GM19468 (cell line): ENCODE data around the gene RNU1-4.
"Not testable (repeated sequence)": the region's sequence is repeated elsewhere in the genome, so short reads cannot be mapped to it uniquely, and the experiment has no call there.

Experiments used
- ATAC-seq: cut with Tn5 transposase; IDR thresholded peaks from one replicate; pipeline ENCODE4 v1.9.1; 2021; ENCODE audit warnings: mild to moderate bottlenecking, moderate library complexity, moderate number of reproducible peaks; ENCODE audit not compliant: unreplicated experiment; ENCODE audit errors: extremely low read depth

The RNU1-4 gene

GRCh38 chr1:16725439-16726245 is 14.7 kb upstream of the RNU1-4 start:
- not testable (repeated sequence) for ATAC-seq

- ATAC-seq: no peak
Measured at GRCh38 chr1:16727190-16728111, 12.9 kb upstream of the RNU1-4 start.

- not testable (repeated sequence) for ATAC-seq
Measured at GRCh38 chr1:16728243-16728949, 11.9 kb upstream of the RNU1-4 start.

DNA sequence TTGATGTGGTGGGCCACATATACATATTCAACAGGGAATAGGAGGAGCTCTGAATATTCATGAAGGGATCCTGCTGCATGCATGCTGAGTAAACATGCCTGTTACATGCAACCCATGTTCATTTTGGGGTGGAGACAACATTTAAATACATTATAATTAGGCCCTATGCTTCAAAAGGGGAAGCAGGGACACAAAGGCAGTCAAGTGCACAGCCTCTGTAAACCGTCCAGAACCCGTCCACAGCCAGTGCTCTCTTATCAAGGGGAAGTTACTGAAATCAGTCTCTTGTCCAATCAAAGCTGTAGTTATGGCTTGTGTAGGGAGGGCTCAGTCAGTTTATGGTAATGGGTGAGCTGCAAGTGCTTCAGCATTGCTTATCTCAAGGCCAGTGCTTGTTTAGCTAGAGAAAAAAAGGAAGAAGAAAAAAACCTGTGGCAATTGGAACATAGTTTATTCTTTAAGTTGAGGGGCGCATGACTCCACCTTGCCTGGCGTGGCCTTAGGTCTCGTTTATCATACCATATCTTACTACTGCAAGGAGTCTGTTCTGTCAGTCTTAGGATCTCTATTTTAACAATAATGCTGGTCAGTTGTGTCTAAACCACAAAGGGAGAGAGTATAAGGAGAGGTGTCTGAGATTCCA is 7.9 kb upstream of the RNU1-4 start:
- not testable (repeated sequence) for ATAC-seq

GRCh38 chr1:16741230-16741629 is 914 bp downstream of the RNU1-4 start:
- ATAC-seq: not testable (repeated sequence)

DNA sequence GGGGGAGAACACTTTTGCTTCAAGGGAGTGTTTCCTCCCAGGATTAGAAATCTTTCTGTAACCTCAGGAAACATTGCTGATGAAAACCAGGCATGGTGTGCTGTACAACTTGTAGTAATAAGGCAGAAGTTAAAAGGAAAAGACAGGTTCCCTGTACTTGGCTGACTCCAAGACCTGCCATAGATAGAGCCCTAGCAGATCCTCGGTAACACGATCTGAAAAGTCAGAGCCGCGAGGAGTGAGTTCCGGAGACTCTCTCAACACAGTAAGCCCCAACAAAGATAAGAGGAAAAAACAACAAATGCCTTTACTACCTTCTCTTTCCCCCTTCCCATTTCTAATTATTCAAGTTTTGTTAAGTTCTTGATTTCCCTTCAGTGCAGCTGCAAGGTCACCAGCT is 7.3 kb downstream of the RNU1-4 start:
- not testable (repeated sequence) for ATAC-seq

- not testable (repeated sequence) for ATAC-seq
Measured at GRCh38 chr1:16748710-16749109, 8.4 kb downstream of the RNU1-4 start.

DNA sequence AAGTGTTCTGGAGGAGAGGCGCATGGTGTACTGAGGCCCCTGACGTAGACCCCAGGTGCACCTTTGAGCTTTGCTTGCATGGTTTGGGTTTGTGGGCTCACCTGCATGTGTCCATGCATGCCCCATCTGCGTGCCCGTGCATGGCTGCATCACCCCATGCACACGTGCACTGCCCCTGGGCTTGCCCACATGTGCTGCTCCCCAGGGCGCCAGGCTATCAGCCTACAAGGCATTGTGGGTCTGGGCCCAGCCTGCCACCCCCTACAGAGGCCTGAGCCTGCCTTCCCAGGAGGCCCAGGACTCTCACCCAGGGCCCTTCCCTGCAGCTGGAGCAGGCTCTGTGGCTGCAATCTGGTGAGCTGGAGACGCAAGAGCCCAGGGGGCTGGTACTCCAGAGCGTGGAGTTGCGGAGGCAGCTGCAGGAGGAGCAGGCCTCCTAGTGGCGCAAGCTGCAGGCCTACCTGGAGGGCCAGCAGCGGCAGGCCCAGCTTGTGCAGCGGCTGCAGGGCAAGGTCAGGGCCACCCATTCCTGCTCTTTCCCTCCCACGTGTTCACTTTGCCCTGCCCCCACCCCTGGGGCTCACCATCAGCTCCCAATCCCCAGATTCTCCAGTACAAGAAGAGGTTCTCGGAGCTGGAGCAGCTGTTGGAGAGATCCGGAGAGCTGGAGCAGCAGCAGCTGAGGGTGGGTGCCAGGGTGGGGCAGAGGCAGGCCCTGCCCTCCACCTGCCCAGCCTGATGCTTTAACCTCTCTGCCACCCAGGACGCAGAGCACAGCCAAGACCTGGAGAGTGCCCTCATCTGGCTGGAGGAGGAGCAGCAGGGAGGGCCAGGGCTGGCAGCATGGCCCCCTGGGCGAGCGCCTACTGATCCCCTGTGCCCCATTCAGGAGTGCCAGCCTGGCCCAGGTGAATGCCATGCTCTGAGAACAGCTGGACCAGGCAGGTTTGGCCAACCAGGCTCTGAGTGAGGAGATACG is 9.9 kb downstream of the RNU1-4 start:
- not testable (repeated sequence) for ATAC-seq

DNA sequence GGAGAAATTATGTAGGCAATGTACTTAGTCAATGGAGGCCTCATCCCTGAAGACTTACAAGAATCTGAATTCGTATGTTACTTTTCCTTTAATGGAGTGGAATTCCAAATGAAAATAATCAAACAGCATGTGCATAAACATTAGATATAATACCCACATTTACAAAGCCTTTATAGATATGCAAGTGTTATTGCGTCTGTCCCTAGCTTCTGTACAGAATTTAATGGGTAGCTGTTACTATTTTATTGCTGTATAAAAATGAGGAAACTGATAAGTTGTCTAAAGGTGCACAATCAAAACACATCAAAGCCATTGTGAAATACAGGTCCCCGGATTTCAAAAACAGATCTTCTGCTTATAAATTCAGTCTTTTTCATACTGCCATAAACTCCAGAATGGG is 12.5 kb downstream of the RNU1-4 start:
- ATAC-seq: not testable (repeated sequence)

- ATAC-seq: not testable (repeated sequence)
Measured at GRCh38 chr1:16755385-16755784, 15.1 kb downstream of the RNU1-4 start.

DNA sequence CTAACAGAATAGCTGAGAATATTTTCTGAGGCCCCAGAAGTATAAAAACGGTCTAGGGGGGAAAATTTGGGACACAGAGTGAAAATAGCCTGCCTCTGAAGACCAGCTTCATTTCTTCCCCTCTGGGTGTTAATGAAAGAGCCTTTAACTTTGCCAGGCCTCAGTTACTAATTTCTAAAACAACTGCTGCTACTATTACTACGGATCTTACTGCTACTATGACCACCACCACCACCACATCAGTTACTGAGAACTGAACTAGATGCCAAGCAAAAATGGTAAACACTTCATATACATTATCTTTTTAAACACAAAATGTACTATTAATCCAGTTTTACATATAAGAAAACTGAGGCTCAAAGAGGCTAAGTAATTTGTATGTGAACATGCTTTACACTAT is 15.6 kb downstream of the RNU1-4 start:
- not testable (repeated sequence) for ATAC-seq

GRCh38 chr1:16757574-16757973 is 17.3 kb downstream of the RNU1-4 start:
- not testable (repeated sequence) for ATAC-seq

DNA sequence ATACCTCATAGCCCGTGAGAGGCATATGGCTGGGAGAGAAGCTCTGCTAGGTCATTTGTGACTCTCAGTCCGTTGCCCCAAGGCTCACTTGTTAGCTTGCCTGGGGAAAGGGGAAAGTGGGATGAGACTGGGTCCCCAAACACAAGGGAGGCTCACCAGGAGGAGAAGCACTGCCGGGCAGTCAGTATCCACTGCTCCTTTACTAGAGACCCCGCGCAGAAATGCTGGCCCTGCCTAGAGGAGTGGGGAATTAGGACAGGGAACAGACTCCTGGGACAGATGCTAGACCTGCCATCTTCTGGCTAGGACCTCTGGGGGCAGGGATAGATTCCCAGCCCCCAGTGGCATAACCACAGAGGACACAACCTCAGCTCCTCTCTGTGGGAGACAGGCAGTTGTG is 17.7 kb downstream of the RNU1-4 start:
- not testable (repeated sequence) for ATAC-seq

DNA sequence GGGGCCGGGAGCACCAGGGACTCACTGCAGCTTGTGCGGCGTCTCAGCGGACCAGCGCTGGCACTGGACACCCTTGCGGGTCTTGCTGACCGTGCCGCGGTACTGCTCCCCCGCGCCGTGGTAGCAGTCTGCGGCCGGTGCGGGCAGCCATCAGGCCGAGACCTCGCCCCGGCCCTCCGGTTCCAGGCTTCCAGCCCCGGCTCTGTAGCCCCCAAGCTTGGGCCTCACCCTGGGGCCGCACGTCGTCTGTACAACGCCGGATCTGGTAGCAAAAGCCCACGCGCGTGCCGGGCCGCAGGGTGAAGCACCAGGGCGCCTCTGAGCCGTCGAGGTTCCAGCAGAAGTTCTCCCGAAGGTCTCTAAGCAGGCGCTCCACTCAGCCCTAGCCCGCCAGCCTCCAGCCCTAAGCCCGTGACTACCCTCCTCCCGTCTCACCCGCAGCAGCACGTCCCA is 18.8 kb downstream of the RNU1-4 start:
- not testable (repeated sequence) for ATAC-seq

DNA sequence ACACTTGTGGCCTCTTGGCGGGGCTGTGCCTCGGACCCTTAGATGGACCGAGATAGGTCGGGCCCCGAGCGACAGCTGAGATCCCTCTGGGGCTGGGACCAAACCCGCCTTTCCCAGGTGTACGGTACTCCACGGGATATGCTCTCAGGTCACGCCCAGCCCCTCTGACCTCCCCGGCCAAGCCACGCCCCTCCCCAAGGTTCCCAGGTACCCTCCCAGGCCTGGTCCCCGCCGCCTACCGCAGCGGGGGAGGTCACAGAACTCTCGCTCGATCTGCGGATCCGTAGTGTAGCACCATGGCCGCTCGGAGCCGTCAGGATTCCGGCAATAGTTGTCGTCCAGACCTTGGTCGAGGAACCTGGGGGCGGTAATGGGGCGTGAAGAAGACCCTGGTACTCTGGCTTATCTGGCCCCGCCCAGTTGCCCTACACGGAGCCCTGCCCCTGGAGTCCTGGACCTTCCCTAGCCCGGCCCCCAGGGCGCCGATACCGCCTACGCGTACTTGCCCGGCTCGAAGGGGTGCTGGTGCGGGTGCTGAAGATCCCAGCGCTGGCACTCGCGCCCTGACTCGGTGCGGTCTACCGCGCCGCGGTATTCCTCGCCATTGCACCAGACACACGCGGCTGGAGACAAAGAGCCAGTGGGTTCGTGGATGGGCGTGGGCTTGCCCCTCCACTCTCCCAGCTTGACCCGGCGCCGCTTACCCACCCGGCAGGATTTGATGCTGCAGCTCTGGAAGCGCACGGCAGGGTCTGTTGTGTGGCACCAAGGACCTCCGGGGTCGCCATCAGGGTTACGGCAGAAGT is 19.5 kb downstream of the RNU1-4 start:
- ATAC-seq: not testable (repeated sequence)

GRCh38 chr1:16760456-16760765 is 20.1 kb downstream of the RNU1-4 start:
- ATAC-seq: not testable (repeated sequence)

GRCh38 chr1:16760801-16761200 is 20.5 kb downstream of the RNU1-4 start:
- not testable (repeated sequence) for ATAC-seq

DNA sequence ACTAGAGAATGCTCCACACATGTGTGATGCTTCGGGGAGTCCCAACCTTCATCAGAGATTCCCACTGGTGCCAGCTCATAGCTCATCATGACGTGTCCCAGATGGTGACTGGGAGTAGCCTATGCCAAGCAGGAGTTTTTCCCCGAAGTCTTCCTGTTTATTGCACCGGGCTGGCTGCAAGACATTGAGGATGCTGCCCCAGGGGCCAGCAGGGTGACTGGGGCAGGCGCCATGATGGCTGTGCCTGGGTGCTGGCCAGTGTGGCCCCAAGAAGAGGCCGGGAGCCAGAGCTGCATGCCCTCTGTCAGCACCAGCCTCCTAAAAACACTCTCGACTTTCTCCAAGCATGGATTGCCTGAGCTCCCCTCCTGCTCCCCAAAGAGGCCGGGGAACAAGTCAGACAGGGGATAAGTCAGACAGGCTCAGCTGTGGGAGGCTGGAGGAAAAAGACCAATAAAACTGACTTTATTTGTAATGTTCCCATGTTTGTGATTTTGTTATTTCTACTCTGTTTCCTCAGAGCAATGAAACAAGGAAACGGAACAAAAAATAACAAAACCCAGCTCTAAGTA is 24.0 kb downstream of the RNU1-4 start:
- not testable (repeated sequence) for ATAC-seq
